Pons (tissue), 1 donor: ENCODE measurements around the gene FIS1.
"Not testable (repeated sequence)": the region's sequence is repeated elsewhere in the genome, so short reads cannot be mapped to it uniquely, and the experiment has no call there.

Source experiments
- DNase-seq: peaks from one replicate; pipeline ENCODE4 v3.0.0-alpha.2; 2016; ENCODE audit warnings: low spot score

FIS1 gene

GRCh38 chr7:101203740-101204738, 40.8 kb downstream of the FIS1 start:
- DNase-seq, result not testable (repeated sequence)

GRCh38 chr7:101202603-101202918, 42.3 kb downstream of the FIS1 start:
- DNase-seq, result no peak

- no peak for DNase-seq
These were observed 42.9 kb downstream of the FIS1 start for GRCh38 chr7:101201695-101202602.

DNA sequence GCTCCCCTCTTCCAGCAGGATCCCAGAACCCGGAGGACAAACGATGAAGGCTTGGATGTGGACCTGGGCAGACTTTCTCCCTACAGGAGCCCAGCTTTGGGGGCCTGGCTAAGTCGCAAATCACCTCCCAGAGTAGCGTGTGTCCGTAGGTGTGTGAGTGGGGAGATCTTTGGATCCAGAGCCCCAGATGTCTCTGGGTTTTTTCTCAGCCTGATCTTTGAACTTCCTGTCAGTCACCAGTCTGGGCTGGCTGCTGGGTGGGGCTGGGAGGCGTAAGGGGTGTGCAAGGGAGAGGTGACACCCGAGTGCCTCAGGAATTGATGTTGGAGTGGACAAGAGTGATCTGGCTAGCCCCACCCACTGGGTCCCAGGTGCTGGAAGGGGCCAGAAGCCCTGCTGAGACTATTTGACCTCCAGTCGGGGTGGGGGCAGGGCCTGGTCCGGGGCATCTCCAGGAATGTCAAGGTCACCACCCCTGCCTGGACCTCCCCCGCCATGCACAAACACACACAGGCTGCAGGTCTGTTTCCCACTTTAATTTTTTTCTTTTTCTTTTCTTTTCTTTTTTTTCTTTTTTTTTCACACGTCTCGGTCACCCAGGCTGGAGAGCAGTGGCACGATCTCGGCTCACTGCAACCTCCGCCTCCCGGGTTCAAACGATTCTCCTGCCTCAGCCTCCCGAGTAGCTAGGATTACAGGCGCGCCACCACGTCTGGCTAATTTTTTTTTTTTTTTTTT, 43.9 kb downstream of the FIS1 start, which contains the start of gene MOGAT3:
MOGAT3 (minus strand) TSS at position 175 of the 738 bp plus-strand sequence. CDS start 182 bp downstream, outside the sequence.
- no peak for DNase-seq

GRCh38 chr7:101200504-101200861, 44.4 kb downstream of the FIS1 start:
- DNase-seq, result no peak

- not testable (repeated sequence) for DNase-seq
These were observed 45.4 kb downstream of the FIS1 start for GRCh38 chr7:101199522-101199921.

GRCh38 chr7:101198476-101198875, 46.4 kb downstream of the FIS1 start:
- no peak for DNase-seq

GRCh38 chr7:101197991-101198390, 46.9 kb downstream of the FIS1 start:
- DNase-seq, result no peak

- DNase-seq, result no peak
These were observed 49.0 kb downstream of the FIS1 start for GRCh38 chr7:101195884-101196283.
